Measurements from ENCODE around the gene RASD1.

Gene RASD1

GRCh38 chr17:17511881-17512858 is 16.0 kb upstream of the RASD1 start:
- DNase-seq (ENCODE audit: low read depth in 2 of 3, low spot score in 1 of 3) = no peak

GRCh38 chr17:17511293-17511741 is 15.1 kb upstream of the RASD1 start:
- no peak for DNase-seq (ENCODE audit: low read depth in 2 of 3, low spot score in 1 of 3)

- no peak for DNase-seq (ENCODE audit: low read depth in 2 of 3, low spot score in 1 of 3)
Measured at GRCh38 chr17:17510456-17511292, 14.5 kb upstream of the RASD1 start.

DNA sequence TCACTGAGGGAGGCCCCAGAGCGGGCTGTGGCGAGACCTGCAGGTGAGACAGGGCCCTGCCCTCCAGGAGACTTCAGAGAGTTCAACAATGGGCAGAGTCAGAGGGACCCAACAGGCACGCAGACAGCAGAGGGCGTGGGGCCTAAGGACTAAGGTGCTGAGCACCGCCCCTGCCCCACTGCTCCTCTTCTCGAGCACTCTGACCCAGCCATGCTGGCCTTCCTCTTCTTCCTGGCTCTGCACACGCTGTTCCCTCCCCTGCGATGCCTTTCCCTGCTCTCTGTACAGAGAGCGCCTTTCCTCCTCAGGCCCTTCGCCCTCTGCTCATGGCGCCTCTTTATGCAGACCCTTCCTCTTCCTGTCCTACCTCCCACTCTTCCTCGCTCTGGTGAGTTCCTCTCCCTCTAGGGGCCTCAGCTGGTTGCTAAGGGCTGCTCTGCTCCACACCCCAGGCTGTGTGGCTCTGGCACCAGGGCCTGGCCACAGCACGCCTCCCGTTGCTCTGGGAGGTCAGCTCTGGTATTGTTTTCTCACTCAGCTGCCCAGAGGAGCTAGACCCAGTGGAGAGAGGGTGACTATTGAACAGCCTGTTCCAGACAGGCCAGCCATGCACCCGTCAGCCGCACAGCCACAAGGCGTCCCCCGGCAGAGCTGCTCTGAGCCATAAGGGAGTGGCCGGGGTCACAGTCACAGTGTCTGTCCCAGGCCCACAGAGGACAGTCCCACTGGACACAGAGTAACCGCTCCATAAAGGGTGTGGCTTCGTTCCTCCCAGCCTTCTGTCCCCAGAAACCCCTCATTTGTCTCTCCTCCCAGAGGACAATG is 13.6 kb upstream of the RASD1 start:
- no peak for DNase-seq (ENCODE audit: low read depth in 2 of 3, low spot score in 1 of 3)

GRCh38 chr17:17508646-17509591 is 12.7 kb upstream of the RASD1 start:
- no peak for DNase-seq (ENCODE audit: low read depth in 2 of 3, low spot score in 1 of 3)

DNA sequence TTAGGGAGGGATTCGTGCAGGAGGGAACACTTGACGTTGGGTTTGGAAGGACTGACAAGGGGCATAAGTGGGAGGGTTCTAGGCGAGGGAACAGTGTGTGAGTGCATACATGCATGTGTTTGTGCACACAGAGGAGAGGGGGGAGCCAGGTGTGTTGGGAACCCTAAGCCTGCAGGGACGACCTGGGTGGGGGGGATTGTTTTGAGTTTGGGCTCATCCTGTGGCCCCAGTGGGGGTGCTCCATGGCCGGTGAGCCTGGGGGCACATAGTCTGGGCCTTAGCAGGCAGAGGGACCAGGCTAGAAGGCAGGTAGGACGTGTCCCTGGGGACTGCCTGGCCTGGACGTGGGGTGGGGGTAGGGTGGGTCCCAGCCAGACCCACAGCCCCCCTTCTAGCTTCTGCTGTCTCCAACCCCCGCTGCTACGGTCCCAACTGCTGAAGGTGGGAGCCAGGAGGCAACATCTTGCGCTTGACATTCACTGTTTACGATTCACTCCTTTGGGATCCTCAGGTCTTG is 11.9 kb upstream of the RASD1 start:
- DNase-seq (ENCODE audit: low read depth in 2 of 3, low spot score in 1 of 3) = no peak

DNA sequence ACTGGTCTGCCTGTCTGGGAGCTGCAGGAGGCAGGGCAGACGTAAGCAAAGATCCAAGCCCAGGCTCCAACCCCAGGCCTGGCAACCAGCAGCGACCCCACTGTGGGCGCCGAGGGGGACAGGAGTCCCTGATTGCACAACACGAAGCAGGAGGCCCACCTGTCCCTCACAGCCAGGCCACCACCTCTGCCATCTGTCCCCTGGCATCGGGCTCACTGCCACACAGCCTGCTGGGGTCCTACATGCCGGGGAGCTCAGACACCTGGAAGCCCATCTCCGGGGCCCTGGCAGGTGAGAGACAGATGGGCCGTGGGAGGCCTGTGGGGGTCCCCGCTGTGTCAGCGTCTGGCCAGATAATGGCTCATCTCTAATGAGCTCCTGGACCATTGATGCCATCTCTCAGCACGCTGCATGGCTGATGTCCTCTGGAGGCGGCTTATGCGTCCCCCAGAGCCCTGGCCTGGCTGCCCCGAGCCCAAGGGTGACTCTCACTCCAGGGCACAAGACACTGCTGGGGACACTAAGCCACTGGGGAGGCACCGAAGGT is 11.3 kb upstream of the RASD1 start:
- DNase-seq (ENCODE audit: low read depth in 2 of 3, low spot score in 1 of 3) = no peak

GRCh38 chr17:17506893-17507464 is 10.8 kb upstream of the RASD1 start:
- no peak for DNase-seq (ENCODE audit: low read depth in 2 of 3, low spot score in 1 of 3)

- DNase-seq (ENCODE audit: low read depth in 2 of 3, low spot score in 1 of 3) = no peak
Measured at GRCh38 chr17:17506181-17506741, 10.1 kb upstream of the RASD1 start.

DNA sequence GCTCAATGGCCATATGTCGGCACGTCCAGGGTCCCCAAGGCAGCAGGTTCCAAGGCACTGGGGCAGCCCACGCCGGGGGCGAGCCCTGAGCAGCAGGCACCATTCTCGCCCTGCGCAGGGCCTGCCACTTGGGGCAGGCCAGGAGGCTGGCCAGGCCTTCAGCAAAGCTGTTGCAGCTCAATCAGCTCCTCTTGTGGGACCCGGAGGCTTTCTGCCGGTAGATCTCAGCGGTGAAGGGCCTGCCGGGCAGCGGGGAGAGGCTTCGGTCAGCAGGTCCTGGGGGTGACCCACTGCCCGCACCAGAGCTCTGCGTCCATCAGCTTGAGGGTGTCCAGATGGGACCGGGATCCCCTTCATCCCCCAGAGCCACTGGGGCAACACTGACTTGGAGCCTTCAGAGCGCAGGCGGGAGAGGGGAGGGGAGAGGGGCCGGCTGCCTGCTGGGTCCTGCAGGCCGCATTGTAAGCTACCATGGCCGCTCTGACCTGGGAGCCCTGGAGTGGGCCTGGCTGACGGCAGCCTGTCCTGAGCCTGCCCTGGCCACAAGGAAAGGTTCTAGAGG is 9.5 kb upstream of the RASD1 start:
- DNase-seq (ENCODE audit: low read depth in 2 of 3, low spot score in 1 of 3) = no peak

DNA sequence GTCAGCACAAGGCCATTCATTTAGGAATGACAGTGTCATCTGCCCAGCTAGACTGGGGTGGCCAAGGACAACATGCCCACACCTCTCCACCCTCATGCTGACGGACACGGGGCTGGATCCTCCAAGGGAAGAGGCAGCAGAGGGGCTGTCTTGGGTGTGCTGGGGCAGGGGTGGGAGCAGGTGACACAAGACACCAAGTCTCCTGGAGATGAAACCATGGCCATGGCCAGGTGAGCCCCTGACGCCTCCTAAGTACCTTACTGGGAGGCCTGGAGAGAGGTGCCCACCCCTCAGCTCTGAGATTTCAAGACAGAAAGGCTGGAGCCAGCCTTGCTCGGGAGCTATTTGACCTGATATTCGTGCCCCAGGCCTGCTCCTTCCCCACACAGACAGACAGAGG is 9.0 kb upstream of the RASD1 start:
- no peak for DNase-seq (ENCODE audit: low read depth in 2 of 3, low spot score in 1 of 3)

GRCh38 chr17:17504341-17505140 is 8.3 kb upstream of the RASD1 start:
- no peak for DNase-seq (ENCODE audit: low read depth in 2 of 3, low spot score in 1 of 3)

- DNase-seq (ENCODE audit: low read depth in 2 of 3, low spot score in 1 of 3) = no peak
Measured at GRCh38 chr17:17503566-17504130, 7.5 kb upstream of the RASD1 start.

- DNase-seq (ENCODE audit: low read depth in 2 of 3, low spot score in 1 of 3) = no peak
Measured at GRCh38 chr17:17502741-17503565, 6.8 kb upstream of the RASD1 start.

DNA sequence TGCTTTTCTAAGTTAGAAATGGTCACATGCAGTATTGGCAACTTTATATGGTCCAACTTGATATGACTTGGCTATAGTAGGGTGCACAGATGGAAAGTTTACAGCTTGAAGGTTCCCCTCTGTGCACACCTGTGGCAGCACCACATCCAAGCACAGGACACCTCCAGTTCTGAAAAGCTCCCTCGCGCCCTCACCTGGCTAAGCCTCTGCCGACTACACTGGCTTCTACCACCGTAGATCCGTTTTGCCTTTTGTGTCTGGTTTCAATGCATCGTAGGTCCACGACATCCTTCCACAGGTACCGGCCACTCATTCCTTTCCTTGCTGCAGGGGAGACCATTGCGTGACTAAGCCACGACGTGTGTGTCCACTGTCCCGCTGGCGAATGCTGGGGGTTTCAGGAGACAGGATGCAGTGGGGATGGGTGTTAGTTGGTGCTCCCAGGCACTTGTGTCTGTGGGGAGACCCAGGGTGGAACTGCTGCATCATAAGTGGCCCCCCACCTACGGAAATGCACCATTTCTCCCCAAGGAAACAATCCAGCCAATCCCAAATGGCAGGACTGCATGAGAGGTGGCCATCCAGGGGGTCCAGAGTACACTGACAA is 4.9 kb upstream of the RASD1 start:
- DNase-seq (ENCODE audit: low read depth in 2 of 3, low spot score in 1 of 3) = no peak

Measured in stimulated activated CD4-positive, alpha-beta T cell treated with anti-CD3 and anti-CD28 coated beads, Interleukin-12 subunit alpha, Interleukin-12 subunit beta, amount 100 ng/mL, for 48 hours (primary cell).